Non-pigmented ciliary epithelial cell (primary cell): ENCODE data around the gene TTC23L.

Source experiments
- DNase-seq: peaks from one replicate; pipeline ENCODE4 v3.0.0-alpha.2; 2010; ENCODE audit warnings: low read depth

The TTC23L gene

GRCh38 chr5:34833090-34833489 is 5.9 kb upstream of the TTC23L start:
- no peak for DNase-seq

GRCh38 chr5:34833976-34834793 is 4.8 kb upstream of the TTC23L start:
- DNase-seq, result no peak

GRCh38 chr5:34834794-34835089 is 4.2 kb upstream of the TTC23L start:
- DNase-seq, result no peak

GRCh38 chr5:34835664-34836063 is 3.3 kb upstream of the TTC23L start:
- DNase-seq, result no peak

GRCh38 chr5:34841816-34842215 is 2.9 kb downstream of the TTC23L start:
- DNase-seq, result no peak

- DNase-seq, result no peak
Measured at GRCh38 chr5:34842554-34842953, 3.6 kb downstream of the TTC23L start.

GRCh38 chr5:34843497-34843896 is 4.5 kb downstream of the TTC23L start:
- no peak for DNase-seq

GRCh38 chr5:34844106-34844505 is 5.1 kb downstream of the TTC23L start:
- no peak for DNase-seq

- DNase-seq, result no peak
Measured at GRCh38 chr5:34844999-34845398, 6.0 kb downstream of the TTC23L start.

GRCh38 chr5:34847056-34847455 is 8.1 kb downstream of the TTC23L start:
- DNase-seq, result no peak

- DNase-seq, result no peak
Measured at GRCh38 chr5:34847552-34847951, 8.6 kb downstream of the TTC23L start.

GRCh38 chr5:34848230-34848629 is 9.3 kb downstream of the TTC23L start:
- DNase-seq, result no peak

- DNase-seq, result no peak
Measured at GRCh38 chr5:34849253-34849652, 10.3 kb downstream of the TTC23L start.

GRCh38 chr5:34854459-34855174 is 15.7 kb downstream of the TTC23L start:
- peak; percentile 26 for DNase-seq

- DNase-seq, result no peak
Measured at GRCh38 chr5:34857161-34857560, 18.2 kb downstream of the TTC23L start.

- DNase-seq, result no peak
Measured at GRCh38 chr5:34857894-34858293, 18.9 kb downstream of the TTC23L start.

- no peak for DNase-seq
Measured at GRCh38 chr5:34858790-34859189, 19.8 kb downstream of the TTC23L start.

GRCh38 chr5:34859253-34859652 is 20.3 kb downstream of the TTC23L start:
- no peak for DNase-seq

- no peak for DNase-seq
Measured at GRCh38 chr5:34863946-34864345, 25.0 kb downstream of the TTC23L start.

GRCh38 chr5:34865091-34865490 is 26.1 kb downstream of the TTC23L start:
- DNase-seq, result no peak

- no peak for DNase-seq
Measured at GRCh38 chr5:34866989-34867471, 28.1 kb downstream of the TTC23L start.

GRCh38 chr5:34867660-34868059 is 28.7 kb downstream of the TTC23L start:
- DNase-seq, result no peak

GRCh38 chr5:34868791-34869190 is 29.8 kb downstream of the TTC23L start:
- no peak for DNase-seq

GRCh38 chr5:34869256-34869655 is 30.3 kb downstream of the TTC23L start:
- DNase-seq, result no peak
